ENCODE measurements around the gene TAF1D.

GRCh38 chr11:93775289-93775688 is 34.0 kb upstream of the TAF1D start:
- TF ChIP-seq EZH2 (IDR thresholded peaks at IDR 0.05) (no peak), POLR2AphosphoS5 (IDR thresholded peaks at IDR 0.05; ENCODE audit: borderline replicate concordance, low read depth, low read length) (no peak)

All from SK-N-MC (cell line).